NCI-H2029 treated with DMSO at 0.1 percent for 48 hours (cell line): ENCODE data around the gene DTNB.
"Not testable (repeated sequence)": the region's sequence is repeated elsewhere in the genome, so short reads cannot be mapped to it uniquely, and the experiment has no call there.

Source experiments
- DNase-seq: peaks from one replicate; lab custom pipeline; 2025; lab: John Stamatoyannopoulos, UW

Gene DTNB

GRCh38 chr2:25673300-25674076, at the start of gene DTNB:
Gene DTNB, minus strand, starts transcription at chr2:25673577. Its CDS starts 20,917 bp downstream, at chr2:25652660.
- no peak for DNase-seq

DNA sequence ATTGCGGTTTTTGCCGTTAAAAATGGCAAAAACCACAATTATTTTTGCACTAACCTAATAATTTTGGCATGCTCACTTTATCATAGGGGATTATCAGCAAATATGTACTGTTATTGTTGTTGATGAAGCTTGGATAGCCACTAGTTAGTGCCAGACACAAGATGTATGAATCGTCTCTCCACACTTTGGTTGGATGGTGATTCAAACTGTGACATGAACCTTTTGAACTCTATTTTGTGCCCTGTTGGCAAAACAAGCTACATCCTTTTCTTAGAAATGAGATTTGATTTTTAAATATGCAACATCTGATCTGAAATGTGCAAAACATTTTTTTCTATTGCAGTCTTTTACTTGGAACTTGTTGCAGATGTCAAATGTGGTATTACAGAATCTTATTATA, 48.8 kb upstream of the DTNB start:
- DNase-seq = no peak

GRCh38 chr2:25720575-25720974, 47.2 kb upstream of the DTNB start:
- no peak for DNase-seq

- no peak for DNase-seq
These were observed 41.4 kb upstream of the DTNB start for GRCh38 chr2:25714740-25715139.

DNA sequence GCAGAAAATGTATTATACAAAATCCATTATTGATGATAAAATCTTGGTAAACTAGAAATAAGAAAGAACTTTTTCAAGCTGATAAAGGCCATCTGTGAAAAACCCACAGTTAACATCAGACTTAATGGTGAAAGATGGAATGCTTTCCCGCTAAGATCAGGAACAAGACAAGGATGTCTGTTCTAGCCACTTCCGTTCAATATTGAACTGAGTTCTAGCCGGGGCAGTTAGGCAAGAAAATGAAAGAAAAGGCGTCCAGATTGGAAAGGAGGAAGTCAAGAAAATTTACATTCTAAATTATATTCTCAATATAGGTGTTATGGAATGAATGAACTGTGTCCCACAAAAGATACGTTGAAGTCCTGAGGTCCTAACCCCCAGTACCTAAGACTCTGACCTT, 39.1 kb upstream of the DTNB start:
- no peak for DNase-seq

DNA sequence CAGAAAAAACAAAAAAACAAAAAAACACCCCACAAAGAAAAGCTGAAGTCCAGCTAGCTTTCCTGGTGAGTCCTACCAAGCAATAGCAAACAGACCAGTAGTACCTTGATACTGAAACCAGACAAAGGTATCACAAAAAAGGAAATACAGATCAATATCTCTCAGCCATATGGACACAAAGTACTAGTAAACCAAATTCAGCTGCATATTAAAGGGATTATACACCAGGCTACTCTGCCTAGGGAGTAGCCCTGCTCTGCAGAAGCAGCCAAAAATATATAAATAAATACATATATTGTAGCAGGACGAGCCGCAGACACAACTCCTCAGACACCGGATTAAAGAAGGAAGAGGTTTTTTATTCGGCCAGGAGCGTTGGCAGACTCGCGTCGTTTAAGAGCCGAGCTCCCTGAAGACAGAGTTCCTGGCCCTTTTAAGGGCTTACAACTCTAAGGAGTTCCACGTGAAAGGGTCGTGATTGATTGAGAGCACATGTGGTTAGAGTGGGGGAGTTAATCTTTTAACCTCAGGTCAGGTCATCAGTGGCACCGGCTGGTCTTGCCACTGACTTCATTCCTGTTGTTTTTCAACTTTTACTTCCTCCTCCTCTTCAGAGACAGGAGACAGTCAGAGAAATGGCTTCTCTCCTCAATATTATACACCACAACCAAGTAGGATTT, 38.4 kb upstream of the DTNB start:
- no peak for DNase-seq

- no peak for DNase-seq
These were observed 37.4 kb upstream of the DTNB start for GRCh38 chr2:25710750-25711149.

DNA sequence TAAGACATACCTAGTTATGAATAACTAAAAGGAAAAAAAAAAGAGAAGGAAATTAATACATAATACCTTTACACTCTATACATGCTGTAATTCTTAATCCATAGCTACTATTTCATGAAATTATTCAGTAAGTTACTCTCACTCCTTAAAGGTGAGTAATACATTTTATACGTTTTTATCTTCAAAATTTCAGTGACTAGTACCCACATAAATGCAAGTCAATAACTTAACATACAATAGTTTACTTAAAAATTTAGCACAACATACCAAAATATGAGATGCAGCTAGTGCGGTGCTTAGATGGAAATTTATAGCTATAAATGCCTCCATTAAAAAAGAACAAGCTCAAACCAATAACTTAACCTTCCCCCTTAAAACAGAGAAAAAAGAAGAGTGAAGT, 36.0 kb upstream of the DTNB start:
- no peak for DNase-seq

GRCh38 chr2:25707927-25708590, 34.7 kb upstream of the DTNB start:
- DNase-seq = no peak

DNA sequence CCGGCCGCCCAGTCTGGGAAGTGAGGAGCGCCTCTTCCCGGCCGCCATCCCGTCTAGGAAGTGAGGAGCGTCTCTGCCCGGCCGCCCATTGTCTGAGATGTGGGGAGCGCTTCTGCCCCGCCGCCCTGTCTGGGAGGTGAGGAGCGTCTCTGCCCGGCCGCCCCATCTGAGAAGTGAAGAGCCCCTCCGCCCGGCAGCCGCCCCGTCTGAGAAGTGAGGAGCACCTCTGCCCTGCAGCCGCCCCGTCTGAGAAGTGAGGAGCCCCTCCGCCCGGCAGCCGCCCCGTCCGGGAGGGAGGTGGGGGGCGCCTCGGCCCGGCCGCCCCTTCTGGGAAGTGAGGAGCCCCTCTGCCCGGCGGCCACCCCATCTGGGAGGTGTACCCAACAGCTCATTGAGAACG, 32.2 kb upstream of the DTNB start:
- not testable (repeated sequence) for DNase-seq

- DNase-seq = no peak
These were observed 28.4 kb upstream of the DTNB start for GRCh38 chr2:25701801-25702200.

DNA sequence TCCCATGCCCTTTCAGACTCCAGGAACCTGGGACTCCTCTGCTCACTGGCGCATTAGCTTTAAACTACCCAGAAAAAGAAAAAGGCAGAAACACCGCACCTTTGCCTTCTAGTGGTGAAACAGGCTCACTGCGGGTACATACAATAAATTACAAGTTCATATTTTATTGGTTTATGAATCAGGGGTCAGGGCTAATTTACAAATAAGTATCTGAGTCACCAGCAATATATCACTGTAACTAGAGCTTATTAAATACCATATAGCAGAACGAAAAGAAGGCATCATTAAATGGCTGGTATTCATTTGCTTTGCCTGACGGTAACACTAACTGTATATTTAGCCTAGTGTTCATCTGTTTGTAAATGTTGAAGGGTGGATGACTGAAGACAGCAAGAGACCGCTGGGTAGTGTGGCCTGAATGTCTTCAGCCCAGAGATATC, 26.9 kb upstream of the DTNB start:
- DNase-seq = no peak

- DNase-seq = no peak
These were observed 25.8 kb upstream of the DTNB start for GRCh38 chr2:25699216-25699615.

DNA sequence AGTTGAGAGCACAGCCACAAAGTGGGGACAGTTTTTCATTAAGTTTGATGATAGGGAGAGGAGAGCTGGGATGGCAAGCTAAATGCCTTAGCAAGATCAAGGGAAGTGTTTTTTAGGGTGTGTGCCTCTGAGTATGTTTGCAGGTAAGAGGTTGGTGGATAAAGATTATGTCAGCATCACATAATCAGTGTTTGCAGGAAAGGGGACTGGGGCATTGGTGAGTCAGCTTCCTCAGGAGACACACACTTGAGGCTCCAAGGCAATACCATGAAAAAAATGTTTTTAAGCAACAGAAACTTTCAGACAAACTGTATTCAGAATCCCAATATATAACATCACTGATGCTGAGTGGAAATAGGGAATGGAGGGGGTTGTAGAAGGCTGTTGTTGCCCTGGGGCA, 25.4 kb upstream of the DTNB start:
- DNase-seq = no peak

GRCh38 chr2:25697559-25698341, 24.4 kb upstream of the DTNB start:
- no peak for DNase-seq

GRCh38 chr2:25692737-25693445, 19.5 kb upstream of the DTNB start:
- no peak for DNase-seq

- DNase-seq = no peak
These were observed 18.8 kb upstream of the DTNB start for GRCh38 chr2:25692143-25692542.

DNA sequence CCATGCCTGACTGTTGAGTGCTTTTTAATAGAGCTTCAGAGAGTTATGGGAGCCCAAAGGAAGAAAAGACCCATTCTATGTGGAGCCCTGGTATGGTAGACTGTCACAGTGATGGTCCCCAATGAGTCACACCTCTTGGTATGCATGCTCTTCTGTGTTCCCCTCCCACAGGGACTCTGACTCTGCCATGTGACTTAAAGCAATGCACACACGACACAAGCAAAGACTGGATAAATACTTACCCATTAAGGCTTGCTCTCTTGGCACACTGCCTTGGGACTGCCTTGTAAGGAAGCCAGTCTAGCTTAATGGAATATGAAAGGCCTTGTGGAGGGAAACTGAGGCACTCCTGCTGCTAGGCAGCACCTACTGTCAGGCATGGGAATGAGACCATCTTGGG, 16.7 kb upstream of the DTNB start:
- DNase-seq = no peak

GRCh38 chr2:25688236-25688635, 14.9 kb upstream of the DTNB start:
- no peak for DNase-seq

GRCh38 chr2:25685741-25686140, 12.4 kb upstream of the DTNB start:
- no peak for DNase-seq

GRCh38 chr2:25684577-25685473, 11.4 kb upstream of the DTNB start:
- no peak for DNase-seq
